AG10803 (cell line): ENCODE measurements around the gene CNNM2.

Experiments
- DNase-seq: peaks from one replicate; pipeline ENCODE4 v3.0.0; 2010; ENCODE audit warnings: low read depth
- H3K4me3 ChIP-seq: 2 replicates; pipeline ENCODE4 v1.5.1; 2011; ENCODE audit warnings: mild to moderate bottlenecking, low read length, control low read depth
- CTCF ChIP-seq: conservative IDR thresholded peaks from 2 replicates; pipeline ENCODE4 v1.5.1; 2011; ENCODE audit warnings: mild to moderate bottlenecking, low read length, control low read depth, inconsistent platforms

CNNM2 gene

GRCh38 chr10:103110407-103110806 lies 192.3 kb downstream of the CNNM2 start:
- DNase-seq: no peak
- TF ChIP-seq CTCF: no peak
- H3K4me3 ChIP-seq: no peak overlapping the region

GRCh38 chr10:103111031-103111917 lies 193.2 kb downstream of the CNNM2 start:
- no peak overlapping the region for H3K4me3 ChIP-seq
- 0 out of 2 replicates have a peak, but pooled peaks have one; percentile 13 for TF ChIP-seq CTCF
- DNase-seq: peak; percentile 40

GRCh38 chr10:103111918-103112877 lies 194.1 kb downstream of the CNNM2 start:
- no peak overlapping the region for H3K4me3 ChIP-seq
- TF ChIP-seq CTCF: no peak
- no peak for DNase-seq

GRCh38 chr10:103114876-103115275 lies 196.8 kb downstream of the CNNM2 start:
- no peak for TF ChIP-seq CTCF
- no peak for DNase-seq
- H3K4me3 ChIP-seq: no peak overlapping the region

GRCh38 chr10:103117247-103117646 lies 199.2 kb downstream of the CNNM2 start:
- no peak for TF ChIP-seq CTCF
- DNase-seq: no peak
- H3K4me3 ChIP-seq: no peak overlapping the region

GRCh38 chr10:103120546-103120945 lies 202.5 kb downstream of the CNNM2 start:
- no peak for DNase-seq
- no peak for TF ChIP-seq CTCF
- H3K4me3 ChIP-seq: no peak overlapping the region
